GM12878 (cell line): ENCODE data around the gene PRCP. TPM values are rescaled to one million over a fixed set of nuclear protein-coding genes. Genes with fewer than 3 reads are reported as not detected.

Source experiments
- ATAC-seq: fragments of 200-7000 bp; cut with Tn5 transposase; 3 replicates; pipeline ENCODE4 v1.9.1; 2020; ENCODE audit warnings: mild to moderate bottlenecking, moderate library complexity
- BruUV-seq: library from RNA; stranded (reverse); fragments of 400-500 nt; replicated peaks from 2 replicates; lab custom pipeline; 2021; lab: Mats Ljungman, UMichigan
- CTCF ChIA-PET: fragments of 300-600 bp; sonication (Branson Sonifier 250); formaldehyde crosslinking; extraction: SDS; loops from one replicate; lab custom pipeline; 2021; ENCODE audit warnings: inconsistent platforms; lab: Yijun Ruan, JAX
- POLR2A ChIA-PET: fragments of 350-600 bp; formaldehyde crosslinking; extraction: SDS; loops from one replicate; lab custom pipeline; 2021; ENCODE audit warnings: inconsistent platforms; lab: Charles Lee
- RAD21 ChIA-PET: fragments of 300-600 bp; sonication (Branson Sonifier 250); formaldehyde crosslinking; loops from one replicate; lab custom pipeline; 2023; ENCODE audit warnings: antibody characterized with exemption; ENCODE audit not compliant: unreplicated experiment; lab: Charles Lee
- SMC1A ChIA-PET: fragments of 300-600 bp; sonication (Branson Sonifier 250); formaldehyde crosslinking; loops from one replicate; lab custom pipeline; 2023; ENCODE audit not compliant: unreplicated experiment, uncharacterized antibody; lab: Charles Lee
- DNase-seq: peaks from one replicate; pipeline ENCODE4 v3.0.0-alpha.2; 2011; ENCODE audit warnings: low read depth, low spot score
- FAIRE-seq: peaks from 3 replicates; lab custom pipeline; 2011; peaks lifted over from hg19 to GRCh38; lab: Jason Lieb, UNC
- H2AFZ ChIP-seq: 2 replicates; pipeline ENCODE4 v1.6.0; 2011; ENCODE audit warnings: low read depth, low read length, control low read depth; ENCODE audit not compliant: control insufficient read depth
- H3K27ac ChIP-seq: 2 replicates; pipeline ENCODE4 v1.5.1; 2011; ENCODE audit warnings: control low read depth; ENCODE audit not compliant: control insufficient read depth, insufficient read depth
- H3K27me3 ChIP-seq, 2 experiments: replicated peaks in 1 of 2; 2 replicates each; pipeline versions ENCODE4 v1.6.0 to v1.6.1; 2011; ENCODE audit warnings: low read length in 1 of 2; ENCODE audit not compliant: control insufficient read depth in 2 of 2, insufficient read depth in 2 of 2
- H3K36me3 ChIP-seq, 2 experiments: 2 replicates each; pipeline ENCODE4 v1.5.1; 2011; ENCODE audit warnings: low read length in 1 of 2; ENCODE audit not compliant: control insufficient read depth in 2 of 2, insufficient read depth in 2 of 2
- H3K4me1 ChIP-seq: 2 replicates; pipeline ENCODE4 v1.6.1; 2011; ENCODE audit warnings: mild to moderate bottlenecking, low read length, moderate library complexity, mixed read lengths; ENCODE audit not compliant: control insufficient read depth, insufficient read depth
- H3K4me2 ChIP-seq: 2 replicates; pipeline ENCODE4 v1.6.0; 2011; ENCODE audit warnings: control low read depth; ENCODE audit not compliant: control insufficient read depth, insufficient read depth
- H3K4me3 ChIP-seq: fragments of 200-600 bp; sonication (generic); 2 replicates; pipeline ENCODE4 v1.5.1; 2016
- H3K79me2 ChIP-seq: 2 replicates; pipeline ENCODE4 v1.6.0; 2011; ENCODE audit warnings: low read length; ENCODE audit not compliant: control insufficient read depth, insufficient read depth
- H3K9ac ChIP-seq: 2 replicates; pipeline ENCODE4 v1.8.0; 2011; ENCODE audit warnings: low read length, control low read depth, mixed read lengths; ENCODE audit not compliant: control insufficient read depth, insufficient read depth
- H3K9me3 ChIP-seq: replicated peaks from 3 replicates; pipeline ENCODE4 v1.5.1; 2011; ENCODE audit warnings: mild to moderate bottlenecking, low read length; ENCODE audit not compliant: control insufficient read depth, insufficient read depth
- H4K20me1 ChIP-seq: 2 replicates; pipeline ENCODE4 v1.6.0; 2011; ENCODE audit not compliant: control insufficient read depth, insufficient read depth
- ATF7 ChIP-seq: fragments of 450-650 bp; IDR thresholded peaks from 2 replicates; pipeline ENCODE4 v1.6.1; 2016; ENCODE audit warnings: low read depth, mild to moderate bottlenecking
- CBFB ChIP-seq: IDR thresholded peaks from 2 replicates; pipeline ENCODE4 v1.6.1; 2016; ENCODE audit warnings: antibody characterized with exemption, low read depth
- CEBPB ChIP-seq, 2 experiments: fragments of 150-350 bp in 1 of 2; IDR thresholded peaks; 2 replicates each; pipeline ENCODE4 v1.6.1; 2012 to 2014; ENCODE audit warnings: low read depth in 2 of 2, low read length in 2 of 2, borderline replicate concordance in 1 of 2, inconsistent platforms in 1 of 2
- DPF2 ChIP-seq: fragments of 450-650 bp; IDR thresholded peaks from 2 replicates; pipeline ENCODE4 v1.6.1; 2017; ENCODE audit warnings: mild to moderate bottlenecking
- IKZF1 ChIP-seq: fragments of 450-650 bp; conservative IDR thresholded peaks from 2 replicates; pipeline ENCODE4 v1.6.1; 2017; ENCODE audit warnings: antibody characterized with exemption, mild to moderate bottlenecking
- IRF4 ChIP-seq: IDR thresholded peaks from 2 replicates; pipeline ENCODE4 v1.6.1; 2011; ENCODE audit warnings: low read depth, low read length
- JUNB ChIP-seq: IDR thresholded peaks from 2 replicates; pipeline ENCODE4 v1.6.1; 2016; ENCODE audit warnings: antibody characterized with exemption, mild to moderate bottlenecking
- JUND ChIP-seq: IDR thresholded peaks from 2 replicates; pipeline ENCODE4 v1.6.1; 2012; ENCODE audit warnings: low read depth, mild to moderate bottlenecking, low read length, improper control_type of control experiment, moderate library complexity
- LARP7 ChIP-seq: fragments of 450-650 bp; IDR thresholded peaks from 2 replicates; pipeline ENCODE4 v1.6.1; 2017; ENCODE audit warnings: mild to moderate bottlenecking
- MTA2 ChIP-seq: fragments of 450-650 bp; IDR thresholded peaks from 2 replicates; pipeline ENCODE4 v1.6.1; 2016; ENCODE audit warnings: low read depth, mild to moderate bottlenecking, moderate library complexity
- MYC ChIP-seq: IDR thresholded peaks from 2 replicates; pipeline ENCODE4 v1.6.1; 2011; ENCODE audit warnings: mild to moderate bottlenecking, low read length, moderate library complexity, inconsistent platforms; ENCODE audit not compliant: insufficient read depth, insufficient replicate concordance, insufficient read length, severe bottlenecking
- RAD21 ChIP-seq: IDR thresholded peaks from 2 replicates; pipeline ENCODE4 v1.6.1; 2011; ENCODE audit warnings: mild to moderate bottlenecking, low read depth, low read length, moderate library complexity; ENCODE audit not compliant: insufficient read depth
- SREBF1 ChIP-seq: IDR thresholded peaks from 2 replicates; pipeline ENCODE4 v1.6.1; 2012; ENCODE audit warnings: mild to moderate bottlenecking, low read length
- STAT3 ChIP-seq: IDR thresholded peaks from 2 replicates; pipeline ENCODE4 v1.6.1; 2011; ENCODE audit warnings: low read depth, low read length, improper control_type of control experiment
- YBX1 ChIP-seq: fragments of 450-650 bp; IDR thresholded peaks from 2 replicates; pipeline ENCODE4 v1.6.1; 2016; ENCODE audit warnings: antibody characterized with exemption
- YY1 ChIP-seq: IDR thresholded peaks from 2 replicates; pipeline ENCODE4 v1.6.1; 2011; ENCODE audit warnings: low read depth, mild to moderate bottlenecking, low read length
- ZNF384 ChIP-seq: IDR thresholded peaks from 2 replicates; pipeline ENCODE4 v1.6.1; 2012; ENCODE audit warnings: low read depth, mild to moderate bottlenecking, low read length, improper control_type of control experiment, borderline replicate concordance
- WGBS: methylation state at CpG from one replicate; pipeline ENCODE4 v1.1.6; 2016; ENCODE audit warnings: low lambda C conversion rate; ENCODE audit not compliant: insufficient replicate concordance, insufficient coverage; ENCODE audit errors: missing lambda C conversion rate; 5-methylcytosine and 5-hydroxymethylcytosine counted together
- in situ Hi-C: fragments of 300-500 bp; cut with MboI; formaldehyde crosslinking; loops from 9 replicates; pipeline ENCODE4 v1.14.3; 2018; ENCODE audit warnings: mixed read lengths
- intact Hi-C: fragments of 100-400 bp; cut with micrococcal nuclease; formaldehyde crosslinking; loops from one replicate; pipeline ENCODE4 v1.14.2; 2022; ENCODE audit not compliant: unreplicated experiment
- polyA plus RNA-seq, 11 experiments: library from polyadenylated mRNA; depleted of rRNA in 4 of 11; unstranded in 6 of 11; stranded (reverse) in 5 of 11; fragments of >200 nt; fragmentation: Nextera tagmentation in 4 of 11; fragmentation: Illumina TruSeq in 1 of 11; extraction: Ambion mirVana in 4 of 11; extraction: Trizol in 1 of 11; gene quantifications; 1 replicate in 1 of 11; 2 replicates in 10 of 11; pipeline versions ENCODE4 v1.2.1 to v1.2.3, GENCODE V29; 2011 to 2016; ENCODE audit warnings: inconsistent platforms in 2 of 11, missing spikeins in 2 of 11, low read depth in 1 of 11
- total RNA-seq, 4 experiments: library from RNA; depleted of rRNA in 3 of 4; stranded (reverse); fragments of >200 nt in 3 of 4; fragmentation: Illumina TruSeq in 1 of 4; extraction: Trizol in 1 of 4; gene quantifications; 2 replicates each; pipeline versions ENCODE4 v1.2.1 to v1.2.3, GENCODE V29; 2013 to 2021
- TF ChIP-seq, protein P1 (sequence below): IDR thresholded peaks from 2 replicates; pipeline ENCODE4 v1.6.1; 2012; ENCODE audit warnings: improper control_type of control experiment, low read depth, low read length; ENCODE audit not compliant: insufficient replicate concordance

PRCP gene
- total and polyA plus RNA-seq, 10 of the 15 experiments (the other 5 are each of a cell fraction or from before 2014, with no cell fraction given) = 14.9 to 43.6 (median 20.0) TPM

DNA sequence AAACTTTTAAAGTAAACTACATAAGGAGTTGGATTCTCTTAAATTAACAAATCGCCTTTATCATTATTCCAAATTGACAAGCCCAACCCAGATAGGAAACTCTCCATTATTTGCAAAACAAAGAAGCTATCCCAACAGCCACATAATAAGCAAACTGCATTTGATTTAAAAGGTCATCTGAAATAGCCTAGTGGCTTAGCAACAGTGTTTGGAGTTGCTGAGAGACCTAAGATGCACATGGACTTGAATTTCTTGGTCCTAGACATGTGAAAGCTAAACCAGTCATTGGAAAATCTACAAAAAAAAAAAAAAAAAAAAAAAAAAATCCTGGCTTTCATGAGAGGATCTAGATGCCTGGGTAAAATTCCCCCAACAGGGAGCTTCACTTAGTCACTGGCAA, 69.5 kb downstream of the PRCP start:
- no peak for FAIRE-seq
- no TSS peak for BruUV-seq
- in situ Hi-C loops (no loop called here), intact Hi-C loops (no loop called here)
- Histone ChIP-seq H3K4me1 (no peaks in the 10 kb centered on the region), H3K9me3 (no peaks in the 10 kb centered on the region), H3K36me3 (no peaks in the 10 kb centered on the region), H3K4me2 (no peak overlapping the region), H3K27me3 (no peaks in the 10 kb centered on the region), H3K9ac (no peak overlapping the region), H2AFZ (no peak overlapping the region), H3K27ac (no peak overlapping the region), H3K4me3 (no peak overlapping the region), H4K20me1 (no peaks in the 10 kb centered on the region), H3K79me2 (no peaks in the 10 kb centered on the region)
- no peak for DNase-seq
- ChIA-PET POLR2A (interaction anchor here (0.6 kb wide), 2 partner anchors 227 to 725 kb away, joined by 5 to 7 read pairs; no protein-coding TSS in a partner anchor), SMC1A (interaction anchor here (0.6 to 0.7 kb wide), 2 partner anchors 24 to 55 kb away, joined by 3 read pairs; no protein-coding TSS in a partner anchor), CTCF (interaction anchor here (0.6 to 1.0 kb wide), 3 partner anchors 9 to 1780 kb away, joined by 3 to 5 read pairs (median 4); no protein-coding TSS in a partner anchor), RAD21 (interaction anchor here (0.6 to 0.7 kb wide), 2 partner anchors 71 to 452 kb away, joined by 3 to 6 read pairs; partner anchors contain the start of gene DDIAS)
- 93% methylated on average over 1 of the region's 1 CpG for WGBS
- no peak for ATAC-seq
- TF ChIP-seq YY1 = no peak
- TF ChIP-seq IRF4 = no peak
- TF ChIP-seq CBFB = no peak
- no peak for TF ChIP-seq STAT3
- TF ChIP-seq DPF2 = no peak
- TF ChIP-seq ATF7 = no peak
- TF ChIP-seq JUNB = no peak
- no peak for TF ChIP-seq YBX1
- TF ChIP-seq MYC = no peak
- no peak for TF ChIP-seq IKZF1
- no peak for TF ChIP-seq MTA2
- no peak for TF ChIP-seq LARP7
- no peak for TF ChIP-seq JUND
- no peak for TF ChIP-seq ZNF384
- TF ChIP-seq SREBF1 = no peak
- TF ChIP-seq CEBPB (IDR thresholded peaks at IDR 0.05; ENCODE audit: borderline replicate concordance in 1 of 2, low read depth in 2 of 2, low read length in 2 of 2) = no peak
- TF ChIP-seq, protein P1, sequence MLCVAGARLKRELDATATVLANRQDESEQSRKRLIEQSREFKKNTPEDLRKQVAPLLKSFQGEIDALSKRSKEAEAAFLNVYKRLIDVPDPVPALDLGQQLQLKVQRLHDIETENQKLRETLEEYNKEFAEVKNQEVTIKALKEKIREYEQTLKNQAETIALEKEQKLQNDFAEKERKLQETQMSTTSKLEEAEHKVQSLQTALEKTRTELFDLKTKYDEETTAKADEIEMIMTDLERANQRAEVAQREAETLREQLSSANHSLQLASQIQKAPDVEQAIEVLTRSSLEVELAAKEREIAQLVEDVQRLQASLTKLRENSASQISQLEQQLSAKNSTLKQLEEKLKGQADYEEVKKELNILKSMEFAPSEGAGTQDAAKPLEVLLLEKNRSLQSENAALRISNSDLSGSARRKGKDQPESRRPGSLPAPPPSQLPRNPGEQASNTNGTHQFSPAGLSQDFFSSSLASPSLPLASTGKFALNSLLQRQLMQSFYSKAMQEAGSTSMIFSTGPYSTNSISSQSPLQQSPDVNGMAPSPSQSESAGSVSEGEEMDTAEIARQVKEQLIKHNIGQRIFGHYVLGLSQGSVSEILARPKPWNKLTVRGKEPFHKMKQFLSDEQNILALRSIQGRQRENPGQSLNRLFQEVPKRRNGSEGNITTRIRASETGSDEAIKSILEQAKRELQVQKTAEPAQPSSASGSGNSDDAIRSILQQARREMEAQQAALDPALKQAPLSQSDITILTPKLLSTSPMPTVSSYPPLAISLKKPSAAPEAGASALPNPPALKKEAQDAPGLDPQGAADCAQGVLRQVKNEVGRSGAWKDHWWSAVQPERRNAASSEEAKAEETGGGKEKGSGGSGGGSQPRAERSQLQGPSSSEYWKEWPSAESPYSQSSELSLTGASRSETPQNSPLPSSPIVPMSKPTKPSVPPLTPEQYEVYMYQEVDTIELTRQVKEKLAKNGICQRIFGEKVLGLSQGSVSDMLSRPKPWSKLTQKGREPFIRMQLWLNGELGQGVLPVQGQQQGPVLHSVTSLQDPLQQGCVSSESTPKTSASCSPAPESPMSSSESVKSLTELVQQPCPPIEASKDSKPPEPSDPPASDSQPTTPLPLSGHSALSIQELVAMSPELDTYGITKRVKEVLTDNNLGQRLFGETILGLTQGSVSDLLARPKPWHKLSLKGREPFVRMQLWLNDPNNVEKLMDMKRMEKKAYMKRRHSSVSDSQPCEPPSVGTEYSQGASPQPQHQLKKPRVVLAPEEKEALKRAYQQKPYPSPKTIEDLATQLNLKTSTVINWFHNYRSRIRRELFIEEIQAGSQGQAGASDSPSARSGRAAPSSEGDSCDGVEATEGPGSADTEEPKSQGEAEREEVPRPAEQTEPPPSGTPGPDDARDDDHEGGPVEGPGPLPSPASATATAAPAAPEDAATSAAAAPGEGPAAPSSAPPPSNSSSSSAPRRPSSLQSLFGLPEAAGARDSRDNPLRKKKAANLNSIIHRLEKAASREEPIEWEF = no peak
- no peak for TF ChIP-seq RAD21
